Gastrocnemius medialis (tissue), 4 donors: Measurements from ENCODE around the gene FAM81A.

ENCODE experiments used
- POLR2A ChIP-seq, 2 donors: fragments of 450-650 bp; IDR thresholded peaks; one replicate each; pipeline ENCODE4 v1.6.1; 2017; ENCODE audit warnings: antibody characterized with exemption in 2 of 2, mild to moderate bottlenecking in 2 of 2, moderate library complexity in 2 of 2
- TF ChIP-seq, protein P1 (sequence below), 5 experiments: fragments of 450-650 bp in 3 of 5; fragments of 200-600 bp in 2 of 5; sonication (generic) in 2 of 5; IDR thresholded peaks in 4 of 5; conservative IDR thresholded peaks in 1 of 5; 1 replicate in 4 of 5; 2 replicates in 1 of 5; pipeline ENCODE4 v1.5.1; 2016 to 2019; ENCODE audit warnings: antibody characterized with exemption in 5 of 5, mild to moderate bottlenecking in 3 of 5, moderate library complexity in 3 of 5

DNA sequence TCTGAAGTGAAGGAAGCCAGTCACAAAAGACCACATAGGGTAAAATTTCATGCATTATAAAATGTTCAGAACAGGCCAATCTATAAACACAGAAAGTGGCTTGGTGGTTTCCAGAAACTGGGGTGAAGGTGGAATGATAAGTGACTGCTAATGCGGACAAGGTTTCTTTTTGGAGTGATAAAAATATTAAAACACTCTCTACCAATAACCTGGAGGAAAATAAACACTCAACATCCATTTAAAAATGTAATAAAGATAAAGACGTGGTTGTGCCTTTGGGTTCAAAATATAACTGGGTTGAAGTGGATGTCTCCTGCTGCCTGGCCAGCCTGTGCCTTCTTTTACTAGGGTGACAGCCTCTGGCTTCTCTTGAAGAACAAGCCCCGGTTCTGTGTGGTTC, 102.7 kb downstream of the FAM81A start:
- no peak for TF ChIP-seq POLR2A (IDR thresholded peaks at IDR 0.05)
- TF ChIP-seq, protein P1, sequence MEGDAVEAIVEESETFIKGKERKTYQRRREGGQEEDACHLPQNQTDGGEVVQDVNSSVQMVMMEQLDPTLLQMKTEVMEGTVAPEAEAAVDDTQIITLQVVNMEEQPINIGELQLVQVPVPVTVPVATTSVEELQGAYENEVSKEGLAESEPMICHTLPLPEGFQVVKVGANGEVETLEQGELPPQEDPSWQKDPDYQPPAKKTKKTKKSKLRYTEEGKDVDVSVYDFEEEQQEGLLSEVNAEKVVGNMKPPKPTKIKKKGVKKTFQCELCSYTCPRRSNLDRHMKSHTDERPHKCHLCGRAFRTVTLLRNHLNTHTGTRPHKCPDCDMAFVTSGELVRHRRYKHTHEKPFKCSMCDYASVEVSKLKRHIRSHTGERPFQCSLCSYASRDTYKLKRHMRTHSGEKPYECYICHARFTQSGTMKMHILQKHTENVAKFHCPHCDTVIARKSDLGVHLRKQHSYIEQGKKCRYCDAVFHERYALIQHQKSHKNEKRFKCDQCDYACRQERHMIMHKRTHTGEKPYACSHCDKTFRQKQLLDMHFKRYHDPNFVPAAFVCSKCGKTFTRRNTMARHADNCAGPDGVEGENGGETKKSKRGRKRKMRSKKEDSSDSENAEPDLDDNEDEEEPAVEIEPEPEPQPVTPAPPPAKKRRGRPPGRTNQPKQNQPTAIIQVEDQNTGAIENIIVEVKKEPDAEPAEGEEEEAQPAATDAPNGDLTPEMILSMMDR (IDR thresholded peaks at IDR 0.05 in 4 of 5, conservative IDR thresholded peaks at IDR 0.05 in 1 of 5) = no peak
